DMS53 treated with DMSO at 0.1 percent for 48 hours (cell line): ENCODE data around the gene LRRFIP1.
"Not testable (repeated sequence)": the region's sequence is repeated elsewhere in the genome, so short reads cannot be mapped to it uniquely, and the experiment has no call there.

Source experiments
- DNase-seq: peaks from one replicate; lab custom pipeline; 2025; ENCODE audit not compliant: unreplicated experiment; lab: John Stamatoyannopoulos, UW

LRRFIP1 gene

GRCh38 chr2:237596520-237597195 lies 30.7 kb upstream of the LRRFIP1 start:
- DNase-seq = no peak

- DNase-seq = no peak
These were observed 29.9 kb upstream of the LRRFIP1 start for GRCh38 chr2:237597196-237598145.

- DNase-seq = no peak
These were observed 28.7 kb upstream of the LRRFIP1 start for GRCh38 chr2:237598468-237599208.

- DNase-seq = no peak
These were observed 27.8 kb upstream of the LRRFIP1 start for GRCh38 chr2:237599465-237600110.

GRCh38 chr2:237600205-237600846 lies 27.1 kb upstream of the LRRFIP1 start:
- no peak for DNase-seq

- DNase-seq = no peak
These were observed 25.8 kb upstream of the LRRFIP1 start for GRCh38 chr2:237601453-237602116.

GRCh38 chr2:237602409-237602808 lies 25.0 kb upstream of the LRRFIP1 start:
- no peak for DNase-seq

GRCh38 chr2:237603049-237603717 lies 24.2 kb upstream of the LRRFIP1 start:
- no peak for DNase-seq

- DNase-seq = no peak
These were observed 23.5 kb upstream of the LRRFIP1 start for GRCh38 chr2:237603718-237604362.

GRCh38 chr2:237604391-237604790 lies 23.0 kb upstream of the LRRFIP1 start:
- DNase-seq = no peak

GRCh38 chr2:237604960-237605359 lies 22.4 kb upstream of the LRRFIP1 start:
- no peak for DNase-seq

- DNase-seq = not testable (repeated sequence)
These were observed 20.9 kb upstream of the LRRFIP1 start for GRCh38 chr2:237606522-237606921.

GRCh38 chr2:237612527-237613357 lies 14.6 kb upstream of the LRRFIP1 start:
- no peak for DNase-seq

- no peak for DNase-seq
These were observed 13.7 kb upstream of the LRRFIP1 start for GRCh38 chr2:237613679-237614078.

GRCh38 chr2:237614151-237614720 lies 13.2 kb upstream of the LRRFIP1 start:
- DNase-seq = no peak

GRCh38 chr2:237615631-237616249 lies 11.6 kb upstream of the LRRFIP1 start:
- no peak for DNase-seq

- DNase-seq = no peak
These were observed 11.0 kb upstream of the LRRFIP1 start for GRCh38 chr2:237616373-237616733.
